HepG2 (cell line): ENCODE measurements around the gene TRIM2. TPM values are rescaled to one million over a fixed set of nuclear protein-coding genes. Genes with fewer than 3 reads are reported as not detected.

Source experiments
- ATAC-seq: fragments of 200-7000 bp; cut with Tn5 transposase; 3 replicates; pipeline ENCODE4 v1.9.1; 2020; ENCODE audit warnings: mild to moderate bottlenecking, moderate library complexity
- BruUV-seq: library from RNA; stranded (reverse); fragments of 400-500 nt; replicated peaks from 2 replicates; lab custom pipeline; 2021; lab: Mats Ljungman, UMichigan
- CTCF ChIA-PET: fragments of 300-600 bp; formaldehyde crosslinking; extraction: SDS; loops from one replicate; lab custom pipeline; 2021; ENCODE audit warnings: low total read pairs, inconsistent platforms, low intra/inter-chr PET ratio; lab: Yijun Ruan, JAX
- POLR2A ChIA-PET: fragments of 350-600 bp; sonication (Branson Sonifier 250); formaldehyde crosslinking; loops from one replicate; lab custom pipeline; 2020; ENCODE audit warnings: antibody characterized with exemption, inconsistent platforms; lab: Yijun Ruan, JAX
- DNase-seq: peaks from one replicate; pipeline ENCODE4 v3.0.0-alpha.2; 2015; ENCODE audit warnings: low spot score
- FAIRE-seq: peaks from 3 replicates; lab custom pipeline; 2011; peaks lifted over from hg19 to GRCh38; lab: Jason Lieb, UNC
- H2AFZ ChIP-seq: one replicate; pipeline ENCODE4 v1.6.1; 2011; ENCODE audit warnings: low read length, inconsistent platforms
- H3K27ac ChIP-seq: fragments of 300-600 bp; 3 replicates; pipeline ENCODE4 v1.8.0; 2011; ENCODE audit warnings: mixed run types, mild to moderate bottlenecking, mixed read lengths, low read length, inconsistent platforms; ENCODE audit not compliant: insufficient read depth; ENCODE audit errors: extremely low read length
- H3K27me3 ChIP-seq, 2 experiments: fragments of 200-600 bp in 1 of 2; 2 replicates in 1 of 2; 3 replicates in 1 of 2; pipeline versions ENCODE4 v1.6.0 to v1.8.0; 2011; ENCODE audit warnings: low read length in 2 of 2, mild to moderate bottlenecking in 2 of 2, moderate library complexity in 2 of 2, inconsistent platforms in 1 of 2; ENCODE audit not compliant: insufficient read depth in 2 of 2, control insufficient read depth in 1 of 2
- H3K36me3 ChIP-seq, 2 experiments: fragments of 200-600 bp in 1 of 2; replicated peaks in 1 of 2; 2 replicates in 1 of 2; 3 replicates in 1 of 2; pipeline versions ENCODE4 v1.5.1 to v1.8.0; 2011; ENCODE audit warnings: low read length in 2 of 2, inconsistent platforms in 1 of 2; ENCODE audit not compliant: insufficient read depth in 2 of 2, control insufficient read depth in 1 of 2
- H3K4me1 ChIP-seq: 2 replicates; pipeline ENCODE4 v1.5.1; 2012; ENCODE audit warnings: low read length, inconsistent platforms; ENCODE audit not compliant: insufficient read depth
- H3K4me2 ChIP-seq: 2 replicates; pipeline ENCODE4 v1.6.0; 2011; ENCODE audit warnings: low read depth, low read length, inconsistent platforms
- H3K4me3 ChIP-seq, 3 experiments: fragments of 200-600 bp in 1 of 3; sonication (generic), shearing (Covaris generic) in 1 of 3; replicated peaks in 1 of 3; 2 replicates each; pipeline ENCODE4 v1.5.1; 2011 to 2016; ENCODE audit warnings: low read length in 3 of 3, inconsistent platforms in 2 of 3, low read depth in 2 of 3, mild to moderate bottlenecking in 2 of 3, control low read depth in 1 of 3, mixed read lengths in 1 of 3; ENCODE audit not compliant: insufficient read depth in 1 of 3
- H3K79me2 ChIP-seq: one replicate; pipeline ENCODE4 v1.6.1; 2011; ENCODE audit warnings: low read length, inconsistent platforms; ENCODE audit not compliant: insufficient read depth
- H3K9ac ChIP-seq: 2 replicates; pipeline ENCODE4 v1.6.0; 2011; ENCODE audit warnings: mild to moderate bottlenecking, low read depth, low read length, inconsistent platforms; ENCODE audit not compliant: insufficient read depth
- H3K9me3 ChIP-seq: 2 replicates; pipeline ENCODE4 v1.5.1; 2012; ENCODE audit warnings: mild to moderate bottlenecking, low read length
- H4K20me1 ChIP-seq: 2 replicates; pipeline ENCODE4 v1.6.0; 2011; ENCODE audit warnings: inconsistent platforms, mild to moderate bottlenecking, low read length, moderate library complexity; ENCODE audit not compliant: insufficient read depth
- CBX2 ChIP-seq, 2 experiments: fragments of 200-600 bp in 1 of 2; sonication (generic); formaldehyde crosslinking in 1 of 2; IDR thresholded peaks; 2 replicates each; pipeline versions ENCODE4 v1.7.0 to v1.8.1; 2018 to 2022; ENCODE audit warnings: low read depth in 2 of 2, low read length in 1 of 2, mild to moderate bottlenecking in 1 of 2, missing genetic modification reagents in 1 of 2
- CREBL2 ChIP-seq: sonication (generic); formaldehyde crosslinking; IDR thresholded peaks from 2 replicates; pipeline ENCODE4 v1.8.1; 2023; ENCODE audit warnings: missing genetic modification reagents, mild to moderate bottlenecking, borderline replicate concordance
- ONECUT2 ChIP-seq: sonication (generic); formaldehyde crosslinking; IDR thresholded peaks from 2 replicates; pipeline ENCODE4 v1.4.0; 2020; ENCODE audit warnings: missing genetic modification reagents
- PAF1 ChIP-seq: IDR thresholded peaks from 2 replicates; pipeline ENCODE4 v1.6.1; 2016; ENCODE audit warnings: missing genetic modification reagents, missing compliant biosample characterization
- PTBP1 ChIP-seq: fragments of 200-400 bp; formaldehyde crosslinking; IDR thresholded peaks from 2 replicates; pipeline ENCODE4 v1.6.1; 2018; ENCODE audit warnings: low read length, low read depth; ENCODE audit not compliant: poor library complexity, severe bottlenecking
- RAD21 ChIP-seq: fragments of 450-650 bp; formaldehyde crosslinking; IDR thresholded peaks from 2 replicates; pipeline ENCODE4 v1.5.0; 2020; ENCODE audit warnings: mild to moderate bottlenecking
- SRSF1 ChIP-seq: fragments of 200-400 bp; formaldehyde crosslinking; optimal IDR thresholded peaks from 2 replicates; pipeline ENCODE3; 2017; ENCODE audit warnings: mild to moderate bottlenecking, low read depth, low read length, moderate library complexity
- THYN1 ChIP-seq: sonication (generic); formaldehyde crosslinking; IDR thresholded peaks from 2 replicates; pipeline ENCODE4 v1.8.1; 2023; ENCODE audit warnings: low read depth, mild to moderate bottlenecking, moderate library complexity, missing genetic modification reagents, borderline replicate concordance
- XBP1 ChIP-seq: sonication (generic); formaldehyde crosslinking; IDR thresholded peaks from 2 replicates; pipeline ENCODE4 v1.5.0; 2020; ENCODE audit warnings: missing genetic modification reagents
- ZBTB39 ChIP-seq: sonication (generic); formaldehyde crosslinking; IDR thresholded peaks from 2 replicates; pipeline ENCODE4 v1.5.0; 2020; ENCODE audit warnings: missing genetic modification reagents
- ZBTB42 ChIP-seq: sonication (generic); formaldehyde crosslinking; IDR thresholded peaks from 2 replicates; pipeline ENCODE4 v1.5.0; 2020; ENCODE audit warnings: mild to moderate bottlenecking, missing genetic modification reagents
- ZSCAN30 ChIP-seq: sonication (generic); formaldehyde crosslinking; IDR thresholded peaks from 2 replicates; pipeline ENCODE4 v1.5.0; 2020; ENCODE audit warnings: mild to moderate bottlenecking, missing genetic modification reagents
- WGBS: methylation state at CpG from one replicate; pipeline ENCODE4 v1.1.6; 2017; ENCODE audit warnings: low lambda C conversion rate; 5-methylcytosine and 5-hydroxymethylcytosine counted together
- in situ Hi-C: cut with HindIII; loops from 2 replicates; pipeline ENCODE4 v1.10.0; 2017; ENCODE audit warnings: low pct_unique_long_range_greater_than_20kb; ENCODE audit not compliant: extremely low pct_ligation_motif_present
- intact Hi-C: fragments of 100-400 bp; cut with micrococcal nuclease; formaldehyde crosslinking; loops from one replicate; pipeline ENCODE4 v1.10.0; 2022; ENCODE audit not compliant: unreplicated experiment
- polyA plus RNA-seq, 8 experiments: library from polyadenylated mRNA; depleted of rRNA in 3 of 8; stranded (reverse) in 7 of 8; unstranded in 1 of 8; fragments of >200 nt; fragmentation: Illumina TruSeq in 4 of 8; extraction: Trizol in 4 of 8; gene quantifications; 2 replicates each; pipeline versions ENCODE4 v1.2.1 to v1.2.3, GENCODE V29; 2011 to 2016; ENCODE audit warnings: low read depth in 4 of 8, missing spikeins in 1 of 8, mixed read lengths in 1 of 8; ENCODE audit not compliant: insufficient read depth in 1 of 8
- total RNA-seq, 5 experiments: library from RNA; depleted of rRNA; stranded (reverse); fragments of >200 nt; fragmentation: Illumina TruSeq; extraction: Trizol; gene quantifications; 2 replicates each; pipeline ENCODE4 v1.2.3, GENCODE V29; 2016; ENCODE audit warnings: low read depth in 1 of 5

TRIM2 gene
- total and polyA plus RNA-seq, 2 of the 13 experiments (the other 11 are each of a cell fraction or from before 2014, with no cell fraction given), result 2.1 to 4.2 TPM

- BruUV-seq, result no TSS peak
- POLR2A ChIA-PET, result no interaction called here
- FAIRE-seq (no peak), DNase-seq (no peak), ATAC-seq (no peak)
- intact Hi-C loops (no loop called here), in situ Hi-C loops (no loop called here)
- H4K20me1 ChIP-seq, result no peaks in the 10 kb centered on the region
- no peaks in the 10 kb centered on the region for H3K9me3 ChIP-seq
- H3K9ac ChIP-seq, result no peak overlapping the region
- no peak overlapping the region for H3K4me3 ChIP-seq
- no peak overlapping the region for H2AFZ ChIP-seq
- no peaks in the 10 kb centered on the region for H3K79me2 ChIP-seq
- TF ChIP-seq RAD21 (CRISPR knock-in tag) (no peak), ZBTB39 (no peak), ONECUT2 (CRISPR knock-in tag) (no peak), CBX2 (IDR thresholded peaks at IDR 0.05; ENCODE audit: low read depth, low read length) (no peak), CBX2 (CRISPR knock-in tag; IDR thresholded peaks at IDR 0.05; ENCODE audit: low read depth) (no peak), XBP1 (CRISPR knock-in tag) (no peak), SRSF1 (no peak), PAF1 (CRISPR knock-in tag) (no peak), CREBL2 (CRISPR knock-in tag) (no peak), PTBP1 (no peak), ZBTB42 (CRISPR knock-in tag) (no peak), THYN1 (CRISPR knock-in tag) (no peak), ZSCAN30 (CRISPR knock-in tag) (no peak)
- TF ChIP-seq, all 625 proteins: peak for 0
- Histone ChIP-seq H3K27me3 (no peaks in the 10 kb centered on the region), H3K4me1 (peaks cover 23% of the 10 kb centered on the region), H3K36me3 (no peaks in the 10 kb centered on the region), H3K27ac (no peak overlapping the region), H3K4me2 (no peak overlapping the region)
- CTCF ChIA-PET, result no interaction called here
- WGBS, result 74% methylated on average over 5 of the region's 5 CpGs
These were observed 34.1 kb downstream of the TRIM2 start for GRCh38 chr4:153238135-153238919.
